Measurements from ENCODE around the gene STOML1. TPM values are rescaled to one million over a fixed set of nuclear protein-coding genes. Genes with fewer than 3 reads are reported as not detected.

STOML1 gene
- total RNA-seq, 1 experiment from 2014 or later: 10.1 TPM

GRCh38 chr15:73956743-73957135 is 35.4 kb downstream of the STOML1 start:
- BruUV-seq (replicated peaks): no TSS peak
- Histone ChIP-seq H4K20me1 (ENCODE audit: low read length) (no peaks in the 10 kb centered on the region), H3K9ac (ENCODE audit: low read length) (peak overlapping the region; percentile 73), H3K79me2 (ENCODE audit: low read length) (peaks cover 38% of the 10 kb centered on the region), H3K9me3 (ENCODE audit: low read length) (no peaks in the 10 kb centered on the region), H3K27me3 (ENCODE audit: low read length) (no peaks in the 10 kb centered on the region), H3K36me3 (ENCODE audit: low read depth, low read length) (no peaks in the 10 kb centered on the region; the same call in 1 of the 2 replicates), H3K4me3 (ENCODE audit: low read length) (peak overlapping the region; percentile 32; the same call in 1 of the 2 replicates), H2AFZ (ENCODE audit: low read length) (no peak overlapping the region), H3K9me2 (replicated peaks; ENCODE audit: low read length) (no peaks in the 10 kb centered on the region), H3K4me1 (ENCODE audit: insufficient read depth, low read length) (peaks cover 62% of the 10 kb centered on the region), H3K27ac (ENCODE audit: low read length) (peak overlapping the region; percentile 97), H3K4me2 (ENCODE audit: low read length) (peak overlapping the region; percentile 77), H3F3A (ENCODE audit: low read length, unreplicated experiment) (peaks cover 18% of the 10 kb centered on the region)
- TF ChIP-seq CTCF (conservative IDR thresholded peaks at IDR 0.05; ENCODE audit: low read depth, low read length): no peak
- ChIA-PET POLR2A (ENCODE audit: unreplicated experiment) (interaction anchor here (0.9 to 1.9 kb wide), 2 partner anchors 16 to 29 kb away, joined by 6 to 8 read pairs; no protein-coding TSS in a partner anchor), CTCF (interaction anchor here (0.6 to 0.8 kb wide), 3 partner anchors 16 to 172 kb away, joined by 3 to 6 read pairs (median 4); no protein-coding TSS in a partner anchor)
- DNase-seq (peak; percentile 98), ATAC-seq (peak; percentile 72)
- intact Hi-C loops (cut with micrococcal nuclease): loop anchor here (2.0 to 5.0 kb wide), 3 partner anchors 30 to 59 kb away; partner anchors contain the start of gene LOXL1

- intact Hi-C loops (cut with micrococcal nuclease): loop anchor here (2.0 to 5.0 kb wide), 3 partner anchors 29 to 59 kb away; partner anchors contain the start of gene LOXL1
- Histone ChIP-seq H3K27me3 (ENCODE audit: low read length) (no peaks in the 10 kb centered on the region), H3K36me3 (ENCODE audit: low read depth, low read length) (peaks cover 4% of the 10 kb centered on the region), H3K4me2 (ENCODE audit: low read length) (peak overlapping the region; percentile 77), H3K4me3 (ENCODE audit: low read length) (peak overlapping the region; percentile 32; the same call in 1 of the 2 replicates), H3K9ac (ENCODE audit: low read length) (peak overlapping the region; percentile 73), H3K4me1 (ENCODE audit: insufficient read depth, low read length) (peaks cover 62% of the 10 kb centered on the region), H3K27ac (ENCODE audit: low read length) (peak overlapping the region; percentile 97), H2AFZ (ENCODE audit: low read length) (no peak overlapping the region), H3K9me2 (replicated peaks; ENCODE audit: low read length) (no peaks in the 10 kb centered on the region), H3K79me2 (ENCODE audit: low read length) (peaks cover 33% of the 10 kb centered on the region), H4K20me1 (ENCODE audit: low read length) (no peaks in the 10 kb centered on the region), H3K9me3 (ENCODE audit: low read length) (no peaks in the 10 kb centered on the region), H3F3A (ENCODE audit: low read length, unreplicated experiment) (peaks cover 18% of the 10 kb centered on the region)
- BruUV-seq (replicated peaks): TSS peak; percentile 73
- ChIA-PET POLR2A (ENCODE audit: unreplicated experiment) (interaction anchor here (0.9 to 1.9 kb wide), 2 partner anchors 15 to 28 kb away, joined by 6 to 8 read pairs; no protein-coding TSS in a partner anchor), CTCF (interaction anchor here (0.6 to 0.8 kb wide), 2 partner anchors 17 to 82 kb away, joined by 3 to 6 read pairs; no protein-coding TSS in a partner anchor)
- TF ChIP-seq EZH2 (IDR thresholded peaks at IDR 0.05; ENCODE audit: low read length, unreplicated experiment): no peak
- TF ChIP-seq EZH2phosphoT487 (IDR thresholded peaks at IDR 0.05; ENCODE audit: borderline replicate concordance, low read length): no peak
- no peak for TF ChIP-seq CTCF (conservative IDR thresholded peaks at IDR 0.05; ENCODE audit: low read depth, low read length)
- DNase-seq (no peak), ATAC-seq (peak; percentile 23)
These were observed 36.0 kb downstream of the STOML1 start for GRCh38 chr15:73955861-73956742.

Data from PC-3 (cell line).